Activated B cell treated with CpG ODN at 0.5 μM for 24 hours (primary cell): Measurements from ENCODE around the gene ZNF234. TPM values are rescaled to one million over a fixed set of nuclear protein-coding genes. Genes with fewer than 3 reads are reported as not detected.
"Not testable (repeated sequence)": the region's sequence is repeated elsewhere in the genome, so short reads cannot be mapped to it uniquely, and the experiment has no call there.

Experiments
- ATAC-seq: fragments of 200-7000 bp; cut with Tn5 transposase; one replicate; pipeline ENCODE4 v1.10.0; 2021; ENCODE audit warnings: low read depth, mild to moderate bottlenecking, moderate library complexity
- CTCF ChIA-PET: fragments of 350-600 bp; sonication (Branson Sonifier 250); formaldehyde crosslinking; loops from one replicate; lab custom pipeline; 2021; ENCODE audit warnings: antibody characterized with exemption; lab: Charles Lee
- POLR2A ChIA-PET: fragments of 350-600 bp; sonication (Branson Sonifier 250); formaldehyde crosslinking; loops from one replicate; lab custom pipeline; 2021; ENCODE audit warnings: antibody characterized with exemption; lab: Charles Lee
- DNase-seq: peaks from one replicate; pipeline ENCODE4 v3.0.0; 2022
- H3K27ac Mint-ChIP-seq: one replicate; pipeline ENCODE4 v1.8.0; 2020; ENCODE audit warnings: mixed read lengths
- H3K27me3 Mint-ChIP-seq: one replicate; pipeline ENCODE4 v1.8.0; 2021; ENCODE audit warnings: mixed read lengths
- H3K36me3 Mint-ChIP-seq: one replicate; pipeline ENCODE4 v1.8.0; 2021; ENCODE audit warnings: low read depth, mixed read lengths
- H3K4me1 Mint-ChIP-seq: one replicate; pipeline ENCODE4 v1.8.0; 2021; ENCODE audit warnings: mixed read lengths
- H3K4me3 Mint-ChIP-seq: one replicate; pipeline ENCODE4 v1.8.0; 2020; ENCODE audit warnings: mild to moderate bottlenecking, mixed read lengths
- H3K9me3 Mint-ChIP-seq: one replicate; pipeline ENCODE4 v1.8.0; 2020; ENCODE audit warnings: mixed read lengths
- intact Hi-C: fragments of 100-400 bp; cut with micrococcal nuclease; formaldehyde crosslinking; loops from one replicate; pipeline ENCODE4 v1.15.1; 2024
- total RNA-seq: library from RNA; stranded (reverse); gene quantifications from 2 replicates; pipeline ENCODE4 v1.2.3, GENCODE V29; 2022
- TF ChIP-seq, protein P1 (sequence below): fragments of 200-600 bp; IDR thresholded peaks from one replicate; pipeline ENCODE4 v1.8.0; 2022; ENCODE audit warnings: antibody characterized with exemption, mild to moderate bottlenecking

Gene ZNF234
- total RNA-seq, 1 donor from 2014 or later, result 18.8 TPM

DNA sequence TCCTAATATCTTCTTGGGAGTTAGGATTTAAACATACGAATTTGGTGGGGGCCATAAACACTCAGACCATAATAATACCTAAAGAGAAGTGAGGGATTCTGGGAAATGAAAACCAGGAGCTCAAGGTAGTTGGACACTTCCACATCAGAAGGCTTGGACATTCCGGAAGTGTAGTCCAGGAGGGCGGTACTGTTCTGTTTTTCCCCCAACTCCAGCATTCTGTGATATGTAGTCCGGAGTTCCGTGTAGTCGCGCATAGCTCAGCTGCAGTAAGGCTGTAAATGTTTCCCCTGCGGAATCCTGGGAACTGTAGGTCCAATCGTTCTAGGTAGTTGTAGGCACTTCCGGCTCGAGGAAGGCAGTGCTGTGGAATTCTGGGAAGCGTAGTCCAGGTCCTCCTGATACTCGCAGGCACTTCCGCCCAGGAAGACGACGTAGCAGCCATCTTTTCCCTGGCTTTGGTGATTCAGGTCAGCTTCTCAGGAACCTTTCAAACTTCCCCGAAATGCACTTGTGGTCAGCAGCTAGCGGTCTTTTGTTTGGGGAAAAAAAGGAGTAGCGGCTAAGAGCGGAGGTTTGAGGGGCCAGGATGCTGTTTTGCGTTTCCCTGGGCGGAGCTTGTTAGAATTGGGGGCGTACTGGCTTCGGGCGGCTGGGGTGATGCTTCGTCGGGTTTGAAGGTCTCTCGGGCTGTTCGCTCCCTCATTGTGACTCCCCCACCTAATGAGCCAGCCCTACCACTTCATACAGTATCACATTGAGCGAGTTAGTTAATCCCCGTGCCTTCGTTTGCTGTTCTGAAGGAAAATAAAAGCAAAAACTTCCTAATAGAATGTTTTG, 23.5 kb downstream of the ZNF234 start, which contains the start of gene ZNF226:
Gene ZNF226 (plus strand): TSS at position 428 of the 840 bp plus-strand sequence. CDS start 4,981 bp downstream, outside the sequence.
- Mint-ChIP-seq H3K4me3 (peak within 1 kb of the TSS; percentile 99), H3K9me3 (peaks cover 28% of the 10 kb centered on the region), H3K36me3 (peaks cover 49% of the 10 kb centered on the region), H3K27me3 (no peaks in the 10 kb centered on the region), H3K4me1 (peaks cover 31% of the 10 kb centered on the region), H3K27ac (peak within 1 kb of the TSS; percentile 97)
- ChIA-PET POLR2A (interaction anchor here (0.5 to 3.4 kb wide), 14 partner anchors 11 to 790 kb away, joined by 3 to 32 read pairs (median 8); partner anchors contain the start of genes CLPTM1, ZNF180, ZNF224 and ZNF225), CTCF (no interaction called here)
- DNase-seq, result peak; percentile 57
- ATAC-seq, result peak; percentile 92
- TF ChIP-seq, protein P1, sequence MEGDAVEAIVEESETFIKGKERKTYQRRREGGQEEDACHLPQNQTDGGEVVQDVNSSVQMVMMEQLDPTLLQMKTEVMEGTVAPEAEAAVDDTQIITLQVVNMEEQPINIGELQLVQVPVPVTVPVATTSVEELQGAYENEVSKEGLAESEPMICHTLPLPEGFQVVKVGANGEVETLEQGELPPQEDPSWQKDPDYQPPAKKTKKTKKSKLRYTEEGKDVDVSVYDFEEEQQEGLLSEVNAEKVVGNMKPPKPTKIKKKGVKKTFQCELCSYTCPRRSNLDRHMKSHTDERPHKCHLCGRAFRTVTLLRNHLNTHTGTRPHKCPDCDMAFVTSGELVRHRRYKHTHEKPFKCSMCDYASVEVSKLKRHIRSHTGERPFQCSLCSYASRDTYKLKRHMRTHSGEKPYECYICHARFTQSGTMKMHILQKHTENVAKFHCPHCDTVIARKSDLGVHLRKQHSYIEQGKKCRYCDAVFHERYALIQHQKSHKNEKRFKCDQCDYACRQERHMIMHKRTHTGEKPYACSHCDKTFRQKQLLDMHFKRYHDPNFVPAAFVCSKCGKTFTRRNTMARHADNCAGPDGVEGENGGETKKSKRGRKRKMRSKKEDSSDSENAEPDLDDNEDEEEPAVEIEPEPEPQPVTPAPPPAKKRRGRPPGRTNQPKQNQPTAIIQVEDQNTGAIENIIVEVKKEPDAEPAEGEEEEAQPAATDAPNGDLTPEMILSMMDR, result no peak
- intact Hi-C loops, result loop anchor here (1.0 to 2.0 kb wide), 11 partner anchors 24 to 335 kb away; partner anchors contain the start of genes ZNF180, ZNF224, ZNF225 and ZNF227

DNA sequence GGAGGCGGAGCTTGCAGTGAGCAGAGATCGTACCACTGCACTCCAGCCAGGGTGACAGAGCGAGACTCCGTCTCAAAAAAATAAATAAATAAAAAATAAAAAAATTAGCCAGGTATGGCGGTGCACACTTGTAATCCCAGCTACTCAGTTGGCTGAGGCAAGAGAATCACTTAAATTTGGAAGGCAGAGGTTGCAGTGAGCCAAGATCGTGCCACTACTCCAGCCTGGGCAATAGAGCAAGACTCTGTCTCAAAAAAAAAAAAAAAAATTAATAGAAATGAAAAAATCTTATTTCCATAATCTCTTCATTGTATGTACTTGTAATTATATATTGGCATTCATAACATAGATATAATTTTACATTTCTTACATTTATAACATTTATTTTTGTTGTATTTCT, 29.3 kb downstream of the ZNF234 start:
- CTCF ChIA-PET, intact Hi-C loops, POLR2A ChIA-PET, H3K27ac Mint-ChIP-seq, DNase-seq, H3K27me3 Mint-ChIP-seq, H3K4me3 Mint-ChIP-seq, ATAC-seq: not testable (repeated sequence)
- Mint-ChIP-seq H3K36me3 (peaks cover 88% of the 10 kb centered on the region), H3K9me3 (peaks cover 43% of the 10 kb centered on the region), H3K4me1 (peaks cover 17% of the 10 kb centered on the region)

DNA sequence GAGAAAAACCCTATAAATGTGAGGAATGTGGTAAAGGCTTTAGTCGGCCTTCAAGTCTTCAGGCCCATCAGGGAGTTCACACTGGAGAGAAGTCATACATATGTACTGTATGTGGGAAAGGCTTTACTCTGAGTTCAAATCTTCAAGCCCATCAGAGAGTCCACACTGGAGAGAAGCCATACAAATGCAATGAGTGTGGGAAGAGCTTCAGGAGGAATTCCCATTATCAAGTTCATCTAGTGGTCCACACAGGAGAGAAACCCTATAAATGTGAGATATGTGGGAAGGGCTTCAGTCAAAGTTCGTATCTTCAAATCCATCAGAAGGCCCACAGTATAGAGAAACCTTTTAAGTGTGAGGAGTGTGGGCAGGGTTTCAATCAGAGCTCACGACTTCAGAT, 35.2 kb downstream of the ZNF234 start:
- no peak for DNase-seq
- CTCF ChIA-PET, result no interaction called here
- TF ChIP-seq, protein P1, result no peak
- Mint-ChIP-seq H3K27me3 (no peaks in the 10 kb centered on the region), H3K36me3 (peaks cover 66% of the 10 kb centered on the region), H3K27ac (no peak overlapping the region), H3K4me1 (no peaks in the 10 kb centered on the region), H3K9me3 (peaks cover 59% of the 10 kb centered on the region), H3K4me3 (no peak overlapping the region)
- POLR2A ChIA-PET, result no interaction called here
- intact Hi-C loops, result no loop called here
- no peak for ATAC-seq

DNA sequence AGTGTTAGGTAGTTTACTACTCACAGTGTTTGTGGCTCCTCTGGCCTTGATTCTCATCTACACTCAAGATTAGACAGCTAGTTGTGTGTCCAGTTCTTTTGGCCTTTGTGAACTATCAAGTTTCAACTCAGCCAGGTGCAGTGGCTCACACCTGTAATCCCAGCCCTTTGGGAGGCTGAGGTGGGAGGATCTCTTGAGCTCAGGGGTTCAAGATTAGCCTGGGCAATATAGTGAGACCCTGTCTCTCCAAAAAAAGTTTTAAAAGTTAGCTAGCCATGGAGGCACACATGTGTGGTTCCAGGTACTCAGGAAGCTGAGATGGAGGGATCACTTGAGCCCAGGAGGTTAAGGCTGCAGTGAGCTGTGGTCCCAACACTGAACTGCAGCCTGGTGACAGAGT, 39.6 kb downstream of the ZNF234 start:
- H3K4me1 Mint-ChIP-seq, result no peaks in the 10 kb centered on the region
- ChIA-PET CTCF (no interaction called here), POLR2A (no interaction called here)
- no peaks in the 10 kb centered on the region for H3K27me3 Mint-ChIP-seq
- H3K4me3 Mint-ChIP-seq, result no peak overlapping the region
- H3K9me3 Mint-ChIP-seq, result peaks cover 53% of the 10 kb centered on the region
- TF ChIP-seq, protein P1, result no peak
- H3K36me3 Mint-ChIP-seq, result peaks cover 22% of the 10 kb centered on the region
- ATAC-seq (no peak), DNase-seq (no peak)
- intact Hi-C loops, result no loop called here
- H3K27ac Mint-ChIP-seq, result no peak overlapping the region

DNA sequence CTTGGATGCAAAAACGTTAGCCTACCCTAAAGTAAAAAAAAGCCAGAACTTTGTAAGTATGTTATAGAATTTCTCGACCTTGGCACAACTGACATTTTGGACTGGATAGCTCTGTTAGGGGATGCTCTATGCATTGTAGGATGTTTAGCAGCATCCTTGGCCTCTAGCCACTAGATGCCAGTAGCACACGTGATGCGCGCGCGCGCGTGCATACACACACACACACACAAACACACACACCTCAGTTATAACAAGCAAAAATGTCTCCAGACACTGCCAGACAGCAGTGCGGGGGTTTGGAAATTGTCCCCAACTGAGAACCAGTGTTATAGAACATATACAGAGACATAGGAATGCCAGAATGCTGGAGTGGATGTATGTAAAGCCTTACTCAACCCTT, 40.8 kb downstream of the ZNF234 start:
- H3K27ac Mint-ChIP-seq, result no peak overlapping the region
- ATAC-seq (no peak), DNase-seq (no peak)
- H3K9me3 Mint-ChIP-seq, result peaks cover 47% of the 10 kb centered on the region
- no peak overlapping the region for H3K4me3 Mint-ChIP-seq
- intact Hi-C loops, result no loop called here
- ChIA-PET CTCF (no interaction called here), POLR2A (no interaction called here)
- H3K27me3 Mint-ChIP-seq, result no peaks in the 10 kb centered on the region
- H3K4me1 Mint-ChIP-seq, result no peaks in the 10 kb centered on the region
- TF ChIP-seq, protein P1, result no peak
- H3K36me3 Mint-ChIP-seq, result peaks cover 12% of the 10 kb centered on the region
